Calu3 (cell line): ENCODE results near the gene LTB4R2. TPM values are rescaled to one million over a fixed set of nuclear protein-coding genes. Genes with fewer than 3 reads are reported as not detected.

ENCODE experiments used
- BruUV-seq: library from RNA; stranded (reverse); fragments of 400-500 nt; replicated peaks from 2 replicates; lab custom pipeline; 2021; lab: Mats Ljungman, UMichigan
- CTCF ChIA-PET: fragments of 300-600 bp; sonication (Branson Sonifier 250); formaldehyde crosslinking; loops from one replicate; lab custom pipeline; 2022; ENCODE audit warnings: antibody characterized with exemption; lab: Charles Lee
- DNase-seq: peaks from one replicate; pipeline ENCODE4 v3.0.0; 2022
- H3K27ac Mint-ChIP-seq: one replicate; pipeline ENCODE4 v1.8.0; 2022; ENCODE audit warnings: mixed read lengths; ENCODE audit not compliant: unreplicated experiment
- H3K27me3 Mint-ChIP-seq: one replicate; pipeline ENCODE4 v1.8.0; 2022; ENCODE audit warnings: mixed read lengths; ENCODE audit not compliant: unreplicated experiment
- H3K36me3 Mint-ChIP-seq: one replicate; pipeline ENCODE4 v1.8.0; 2022; ENCODE audit warnings: mild to moderate bottlenecking, moderate library complexity, mixed read lengths; ENCODE audit not compliant: insufficient read depth, unreplicated experiment
- H3K4me1 Mint-ChIP-seq: one replicate; pipeline ENCODE4 v1.8.0; 2022; ENCODE audit warnings: mild to moderate bottlenecking, low read depth, mixed read lengths; ENCODE audit not compliant: unreplicated experiment
- H3K4me3 Mint-ChIP-seq: one replicate; pipeline ENCODE4 v1.8.0; 2022; ENCODE audit warnings: mild to moderate bottlenecking, low read depth, moderate library complexity, mixed read lengths; ENCODE audit not compliant: unreplicated experiment
- H3K9me3 Mint-ChIP-seq: one replicate; pipeline ENCODE4 v1.8.0; 2022; ENCODE audit warnings: low read depth, mixed read lengths; ENCODE audit not compliant: unreplicated experiment
- intact Hi-C: fragments of 100-400 bp; cut with micrococcal nuclease; formaldehyde crosslinking; loops from one replicate; pipeline ENCODE4 v1.10.0; 2022; ENCODE audit not compliant: unreplicated experiment
- total RNA-seq: library from RNA; stranded (reverse); gene quantifications from 2 replicates; pipeline ENCODE4 v1.2.3, GENCODE V29; 2022
- TF ChIP-seq, protein P1 (sequence below): fragments of 200-600 bp; IDR thresholded peaks from one replicate; pipeline ENCODE4 v1.8.0; 2022; ENCODE audit warnings: antibody characterized with exemption; ENCODE audit not compliant: unreplicated experiment

LTB4R2 gene
- total RNA-seq, 1 experiment from 2014 or later: 19.3 TPM

DNA sequence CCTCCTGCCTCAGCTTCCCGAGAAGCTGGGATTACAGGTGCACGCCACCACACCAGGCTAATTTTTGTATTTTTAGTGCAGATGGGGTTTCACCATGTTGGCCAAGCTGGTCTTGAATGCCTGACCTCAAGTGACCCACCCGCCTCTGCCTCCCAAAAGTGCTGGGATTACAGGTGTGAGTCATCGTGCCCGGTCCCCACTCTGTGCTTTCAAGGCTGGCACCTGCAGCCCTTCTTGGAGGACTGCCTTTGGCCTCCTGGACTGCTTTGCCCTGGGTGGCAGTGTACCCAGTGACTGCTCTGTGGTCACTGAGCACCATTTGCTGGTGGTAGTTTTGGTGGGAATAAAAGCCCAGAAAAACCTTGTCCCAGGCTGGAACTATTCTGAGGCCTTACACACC lies 22.9 kb upstream of the LTB4R2 start:
- CTCF ChIA-PET: no interaction called here
- BruUV-seq: no TSS peak

DNA sequence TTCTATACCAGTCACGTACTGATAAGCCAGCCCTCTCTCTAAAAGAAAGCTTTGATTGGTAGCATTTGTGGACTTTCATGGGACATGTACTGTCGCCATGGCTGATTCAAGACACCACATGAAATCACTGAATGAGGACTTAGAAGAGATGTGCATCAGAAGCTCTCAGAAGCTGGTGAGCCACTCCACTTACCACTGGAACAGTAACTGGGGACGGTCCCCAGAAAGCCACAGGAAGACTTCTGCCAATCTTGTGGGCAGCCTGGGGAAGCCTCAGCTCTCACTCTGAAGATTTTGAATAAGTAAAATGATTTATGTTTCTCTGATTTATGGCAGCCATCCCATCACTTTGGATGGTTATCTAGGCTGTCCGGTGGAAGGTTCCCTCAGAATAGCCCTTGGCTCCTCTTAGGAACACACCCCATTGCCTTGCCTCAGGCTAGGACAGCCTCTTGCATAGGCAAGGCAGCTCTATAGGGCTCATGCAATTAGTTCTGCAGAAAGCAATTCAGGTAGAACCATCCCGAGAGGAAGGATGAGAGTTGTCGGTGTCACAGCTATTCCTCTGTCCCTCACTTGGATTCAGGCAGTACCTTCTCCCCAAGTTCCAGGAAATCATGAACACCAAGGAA lies 20.2 kb upstream of the LTB4R2 start:
- H3K4me3 Mint-ChIP-seq: no peak overlapping the region

More for the DNA sequence above, 22.9 kb upstream of the LTB4R2 start:
- Mint-ChIP-seq H3K9me3 (no peaks in the 10 kb centered on the region), H3K4me3 (no peak overlapping the region), H3K27me3 (no peaks in the 10 kb centered on the region), H3K36me3 (no peaks in the 10 kb centered on the region), H3K27ac (no peak overlapping the region), H3K4me1 (no peaks in the 10 kb centered on the region)
- intact Hi-C loops: no loop called here
- TF ChIP-seq, protein P1, sequence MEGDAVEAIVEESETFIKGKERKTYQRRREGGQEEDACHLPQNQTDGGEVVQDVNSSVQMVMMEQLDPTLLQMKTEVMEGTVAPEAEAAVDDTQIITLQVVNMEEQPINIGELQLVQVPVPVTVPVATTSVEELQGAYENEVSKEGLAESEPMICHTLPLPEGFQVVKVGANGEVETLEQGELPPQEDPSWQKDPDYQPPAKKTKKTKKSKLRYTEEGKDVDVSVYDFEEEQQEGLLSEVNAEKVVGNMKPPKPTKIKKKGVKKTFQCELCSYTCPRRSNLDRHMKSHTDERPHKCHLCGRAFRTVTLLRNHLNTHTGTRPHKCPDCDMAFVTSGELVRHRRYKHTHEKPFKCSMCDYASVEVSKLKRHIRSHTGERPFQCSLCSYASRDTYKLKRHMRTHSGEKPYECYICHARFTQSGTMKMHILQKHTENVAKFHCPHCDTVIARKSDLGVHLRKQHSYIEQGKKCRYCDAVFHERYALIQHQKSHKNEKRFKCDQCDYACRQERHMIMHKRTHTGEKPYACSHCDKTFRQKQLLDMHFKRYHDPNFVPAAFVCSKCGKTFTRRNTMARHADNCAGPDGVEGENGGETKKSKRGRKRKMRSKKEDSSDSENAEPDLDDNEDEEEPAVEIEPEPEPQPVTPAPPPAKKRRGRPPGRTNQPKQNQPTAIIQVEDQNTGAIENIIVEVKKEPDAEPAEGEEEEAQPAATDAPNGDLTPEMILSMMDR: no peak
- DNase-seq: no peak

DNA sequence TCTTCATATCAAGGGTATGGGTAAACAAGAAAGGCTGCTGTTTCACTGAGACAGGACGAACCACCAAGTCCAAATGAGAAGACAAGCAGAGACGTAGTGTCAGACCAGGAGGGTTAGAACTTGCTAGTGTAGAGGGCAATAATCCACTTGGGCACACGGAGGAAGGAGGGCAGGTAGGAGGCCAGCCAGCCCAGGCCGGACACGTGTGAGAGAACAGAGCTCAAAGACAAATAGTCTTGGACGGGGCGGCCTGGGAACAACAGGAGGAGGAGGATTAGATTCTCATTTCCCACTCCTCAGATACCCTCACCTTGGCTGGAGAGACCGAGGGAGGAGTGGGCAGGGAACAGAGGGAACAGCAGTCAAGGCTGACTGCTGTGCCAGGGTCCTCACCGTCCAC lies 19.2 kb upstream of the LTB4R2 start:
- TF ChIP-seq, protein P1: no peak
- Mint-ChIP-seq H3K36me3 (no peaks in the 10 kb centered on the region), H3K4me1 (no peaks in the 10 kb centered on the region), H3K27ac (no peak overlapping the region), H3K4me3 (no peak overlapping the region), H3K27me3 (no peaks in the 10 kb centered on the region), H3K9me3 (no peaks in the 10 kb centered on the region)
- intact Hi-C loops: no loop called here
- CTCF ChIA-PET: no interaction called here
- BruUV-seq: no TSS peak
- DNase-seq: no peak

More for the DNA sequence above, 20.2 kb upstream of the LTB4R2 start:
- no peaks in the 10 kb centered on the region for H3K9me3 Mint-ChIP-seq
- no peak for DNase-seq
- H3K27ac Mint-ChIP-seq: no peak overlapping the region
- CTCF ChIA-PET: no interaction called here
- intact Hi-C loops: no loop called here
- H3K36me3 Mint-ChIP-seq: no peaks in the 10 kb centered on the region
- TF ChIP-seq, protein P1: no peak
- BruUV-seq: no TSS peak
- no peaks in the 10 kb centered on the region for H3K4me1 Mint-ChIP-seq
- H3K27me3 Mint-ChIP-seq: no peaks in the 10 kb centered on the region

DNA sequence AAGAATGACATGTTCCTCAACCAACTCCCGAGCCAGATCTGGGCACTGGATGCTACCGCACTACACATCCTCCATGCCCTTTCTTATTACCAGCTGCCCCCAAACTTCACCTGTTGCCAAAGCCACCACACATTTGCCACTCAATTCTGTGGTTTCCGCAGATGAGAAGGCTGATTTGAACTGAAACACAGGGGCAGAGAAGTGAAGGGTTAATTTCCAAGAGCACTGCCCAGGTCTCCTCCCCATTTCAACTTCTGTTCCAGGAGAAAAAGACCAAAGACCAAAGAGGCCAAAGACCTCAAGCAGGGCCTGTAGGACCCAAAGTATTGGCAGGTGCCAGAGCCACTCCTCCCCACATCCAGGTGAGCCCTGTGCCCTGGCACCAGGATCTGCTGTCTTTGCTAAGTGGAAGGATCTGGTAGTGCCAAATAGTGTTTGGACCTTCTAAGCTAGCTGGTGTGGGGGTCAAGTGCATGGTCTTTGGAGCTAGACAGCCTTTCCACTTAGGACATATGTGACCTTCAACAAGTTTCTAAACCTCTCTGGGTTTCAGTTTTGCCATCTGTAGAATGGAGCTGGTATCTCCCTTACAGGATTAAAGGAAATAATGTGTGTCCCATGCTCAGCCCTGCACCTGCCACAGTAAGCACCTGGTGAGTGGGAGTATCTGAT lies 18.4 kb upstream of the LTB4R2 start:
- no peak for DNase-seq
- Mint-ChIP-seq H3K4me1 (peaks cover 8% of the 10 kb centered on the region), H3K9me3 (no peaks in the 10 kb centered on the region), H3K27me3 (no peaks in the 10 kb centered on the region), H3K36me3 (peaks cover 2% of the 10 kb centered on the region), H3K4me3 (no peak overlapping the region), H3K27ac (no peak overlapping the region)
- TF ChIP-seq, protein P1: no peak
- intact Hi-C loops: no loop called here
- CTCF ChIA-PET: no interaction called here
- no TSS peak for BruUV-seq
